GM19023 (cell line): ENCODE results near the gene GDF11.

Experiments used
- ATAC-seq: cut with Tn5 transposase; IDR thresholded peaks from one replicate; pipeline ENCODE4 v1.9.1; 2021; ENCODE audit warnings: mild to moderate bottlenecking, moderate library complexity; ENCODE audit not compliant: unreplicated experiment

GDF11 gene

DNA sequence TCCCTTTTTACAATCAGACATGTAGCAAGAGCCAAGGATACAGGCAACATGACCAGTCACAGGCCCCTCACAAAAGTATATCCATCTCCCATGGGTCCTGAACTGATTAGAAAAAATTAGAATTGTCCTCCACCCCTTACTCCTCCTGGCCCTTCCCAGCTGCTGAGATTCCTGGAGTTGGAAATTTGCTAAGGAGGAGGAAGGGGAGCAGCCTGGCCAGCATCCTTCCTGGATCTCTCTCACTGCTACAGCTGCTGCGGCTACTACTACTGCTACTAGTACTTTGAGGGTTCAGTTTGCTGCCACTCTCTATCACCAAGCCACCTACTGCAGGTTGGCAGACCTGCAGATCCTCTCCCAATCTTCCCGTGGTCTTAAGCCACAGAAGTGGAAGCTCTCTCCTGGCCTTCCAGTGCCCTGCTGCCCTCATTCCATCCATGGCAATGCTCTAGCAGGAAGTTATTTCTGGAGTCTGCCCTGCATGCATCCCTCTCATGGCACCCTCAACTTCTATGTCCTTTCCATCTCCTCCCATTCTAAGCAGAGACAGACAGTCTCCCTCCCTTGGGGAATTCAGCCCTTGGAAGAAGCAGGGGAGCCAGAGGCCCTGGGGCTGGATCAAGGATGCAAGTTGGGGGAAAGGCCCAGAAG is 36.2 kb upstream of the GDF11 start:
- ATAC-seq, result no peak

DNA sequence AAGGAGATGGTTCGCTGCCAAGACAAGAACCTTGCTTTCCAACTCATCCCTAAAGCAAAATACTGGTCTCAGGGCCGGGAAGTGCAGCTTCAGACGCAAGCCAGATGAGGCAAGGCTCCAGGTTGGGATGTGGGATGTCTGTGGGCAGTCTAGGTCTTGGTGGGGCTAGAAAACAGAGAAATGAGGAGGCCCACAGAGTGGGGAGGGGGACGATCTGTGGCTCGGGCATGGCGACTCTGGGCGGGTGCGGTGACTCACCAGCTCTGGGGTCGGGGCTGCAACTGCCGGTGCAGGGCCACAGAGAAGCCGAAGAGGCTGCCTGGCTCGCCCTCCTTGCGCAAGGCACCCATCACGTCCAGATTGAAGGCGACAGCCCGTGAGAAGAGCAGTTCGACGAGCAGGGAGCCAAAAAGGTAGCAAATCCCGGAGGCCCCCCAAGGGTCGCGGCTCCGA is 35.7 kb upstream of the GDF11 start:
- no peak for ATAC-seq

DNA sequence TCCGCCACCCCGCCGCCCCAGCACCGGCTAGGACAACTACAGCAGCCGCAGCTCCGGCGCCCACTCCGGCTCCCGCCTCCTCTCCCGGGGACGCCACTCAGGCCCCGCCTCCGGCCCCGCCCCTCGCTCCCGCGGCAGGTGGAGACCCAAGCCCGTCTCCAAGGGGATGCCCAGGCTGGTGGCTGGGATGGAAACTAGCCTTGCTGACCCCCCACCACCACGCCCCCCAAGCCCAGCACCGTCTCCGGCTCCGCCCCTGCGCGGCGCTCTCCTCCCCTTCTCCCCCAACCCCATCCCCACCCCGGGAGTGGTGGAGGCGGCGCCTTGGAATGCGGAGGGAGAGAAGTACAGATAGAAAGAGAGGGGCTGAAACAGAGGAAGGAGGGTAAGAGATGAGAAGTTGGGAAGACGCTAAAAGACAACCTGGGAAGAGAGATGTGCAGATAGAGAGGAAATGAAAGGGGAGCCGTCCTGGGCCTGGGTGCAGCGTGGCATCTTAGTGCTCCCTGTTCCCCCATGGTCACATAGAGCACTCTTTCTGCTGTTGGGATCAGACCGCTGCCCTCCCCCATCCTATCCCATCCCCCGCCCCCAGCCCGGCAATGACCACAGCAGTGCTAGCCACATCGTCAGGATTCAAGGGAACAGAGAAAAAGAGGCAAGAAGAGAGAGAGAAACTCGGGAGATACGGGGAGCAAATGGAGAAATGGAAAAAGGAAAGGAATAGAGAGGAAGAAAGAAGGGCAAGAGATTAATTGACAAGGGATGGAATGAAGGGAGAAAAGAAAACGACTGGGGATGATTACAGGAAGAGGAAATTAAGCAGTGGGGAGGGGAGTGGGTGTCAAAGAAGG is 34.9 kb upstream of the GDF11 start, which contains the start of gene ITGA7:
Gene ITGA7, minus strand, starts transcription at position 64 of the 854 bp plus-strand sequence. CDS start 222 bp downstream, outside the sequence.
- ATAC-seq, result peak; percentile 75

DNA sequence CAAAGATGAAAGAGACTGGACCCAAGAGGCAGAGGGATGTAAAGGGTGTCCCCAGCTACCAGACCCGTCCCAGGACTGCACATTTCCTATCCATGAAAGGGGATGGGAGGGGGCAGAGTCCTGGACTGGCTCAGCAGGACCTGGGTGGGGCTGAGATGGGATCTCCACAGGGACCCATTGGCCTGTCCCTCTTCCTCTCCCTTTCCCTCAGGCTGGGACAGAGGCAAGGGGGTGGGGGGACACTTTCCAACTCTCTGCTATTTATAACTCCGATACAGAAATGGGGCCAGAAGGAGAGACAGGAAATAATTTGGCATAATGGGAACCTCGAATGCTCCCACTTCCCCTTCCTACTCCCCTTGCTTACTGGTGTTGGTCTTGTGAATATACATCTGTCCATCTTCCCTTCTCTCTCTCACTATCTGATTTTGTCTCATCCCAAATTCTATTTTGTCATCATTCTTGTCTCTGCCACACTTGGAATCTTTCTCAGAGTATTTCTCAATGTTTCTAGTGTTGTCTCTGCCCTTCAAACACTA is 34.2 kb upstream of the GDF11 start:
- no peak for ATAC-seq

DNA sequence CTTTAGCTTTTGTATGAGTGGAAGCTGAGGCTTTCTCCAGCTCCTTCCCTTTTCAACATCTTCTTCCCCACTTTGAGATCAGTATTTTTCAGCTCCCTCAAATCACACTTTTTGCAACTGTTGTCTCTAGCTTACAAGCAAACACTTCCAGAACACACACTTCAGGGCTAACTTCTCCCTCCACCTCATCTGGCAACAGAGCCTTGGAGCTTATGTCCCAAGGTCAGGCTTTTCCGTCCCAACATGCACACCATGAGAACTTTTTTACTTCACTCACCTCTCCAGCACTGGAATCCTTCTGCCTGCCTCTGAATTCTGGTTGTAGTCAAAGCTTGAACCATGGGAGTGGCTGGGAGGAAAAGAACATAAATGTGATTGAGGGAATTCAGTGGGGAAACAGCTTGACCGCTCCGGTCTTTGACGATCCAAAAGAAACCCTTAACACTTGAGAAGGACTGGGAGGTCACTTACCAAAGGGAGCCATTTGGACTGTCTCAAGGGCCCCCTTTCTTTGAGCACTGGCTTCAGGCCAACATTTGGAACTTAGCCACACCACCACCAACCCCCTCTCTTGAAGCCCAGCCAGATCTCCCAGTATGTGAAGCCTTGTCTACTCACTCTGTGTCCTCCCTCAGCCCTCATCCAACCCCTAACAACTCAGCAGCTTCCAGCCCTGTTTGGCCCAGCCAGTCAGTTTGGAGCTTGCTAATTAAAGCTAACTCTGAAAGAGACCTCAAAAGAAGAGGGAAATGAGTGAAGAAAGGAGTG is 31.0 kb upstream of the GDF11 start:
- no peak for ATAC-seq

DNA sequence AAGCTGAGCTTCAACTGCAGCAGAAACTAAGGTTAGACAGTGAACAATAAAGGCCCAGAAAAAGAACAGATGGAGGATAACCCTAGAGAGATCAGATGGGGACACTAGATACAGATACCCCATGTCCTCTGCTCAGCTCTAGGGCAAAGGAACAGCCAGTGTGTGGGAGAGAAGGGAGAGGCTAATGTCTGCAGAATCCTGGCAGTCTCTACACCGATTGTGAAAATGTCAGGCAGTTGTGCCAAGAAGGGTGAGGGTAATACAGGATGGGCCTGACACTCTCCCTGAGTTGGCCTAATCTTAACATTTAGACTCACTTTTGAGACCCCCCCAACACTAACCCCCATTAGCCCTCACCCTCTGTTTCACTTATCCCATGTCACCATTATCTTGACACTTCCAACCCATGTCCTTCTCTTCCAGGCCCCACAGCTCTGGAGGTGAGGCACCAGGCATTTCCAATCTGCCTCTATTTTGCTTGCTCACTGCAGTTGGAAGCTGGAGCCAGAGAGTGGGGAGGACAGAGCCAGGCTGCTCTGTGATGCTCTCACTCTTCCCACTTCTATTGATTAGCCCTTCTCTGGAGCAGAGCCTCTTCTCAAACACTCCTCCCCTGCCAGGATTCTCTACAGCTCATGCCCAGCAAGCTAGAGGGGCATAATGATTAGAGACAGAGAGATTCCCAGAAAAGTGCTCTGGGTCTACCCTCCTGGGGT is 30.1 kb upstream of the GDF11 start:
- ATAC-seq, result no peak

DNA sequence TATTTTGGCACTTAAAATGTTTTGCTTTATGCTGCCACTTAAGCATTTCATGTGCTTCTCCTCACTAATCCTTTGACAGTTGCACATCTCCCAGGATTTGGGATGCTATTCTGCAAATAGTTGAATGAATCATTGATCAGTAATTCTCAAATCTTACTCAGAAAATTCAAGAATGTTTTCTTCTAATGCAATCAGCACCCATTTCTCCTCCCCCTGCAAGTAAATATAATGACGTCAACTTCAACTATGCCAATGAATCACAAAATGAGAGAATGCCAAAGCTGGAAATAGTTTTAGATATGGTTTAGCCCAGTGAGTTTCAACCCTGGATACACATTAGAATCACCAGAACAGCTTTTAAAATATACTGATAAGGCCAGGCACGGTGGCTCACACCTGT is 29.2 kb upstream of the GDF11 start:
- ATAC-seq, result no peak

DNA sequence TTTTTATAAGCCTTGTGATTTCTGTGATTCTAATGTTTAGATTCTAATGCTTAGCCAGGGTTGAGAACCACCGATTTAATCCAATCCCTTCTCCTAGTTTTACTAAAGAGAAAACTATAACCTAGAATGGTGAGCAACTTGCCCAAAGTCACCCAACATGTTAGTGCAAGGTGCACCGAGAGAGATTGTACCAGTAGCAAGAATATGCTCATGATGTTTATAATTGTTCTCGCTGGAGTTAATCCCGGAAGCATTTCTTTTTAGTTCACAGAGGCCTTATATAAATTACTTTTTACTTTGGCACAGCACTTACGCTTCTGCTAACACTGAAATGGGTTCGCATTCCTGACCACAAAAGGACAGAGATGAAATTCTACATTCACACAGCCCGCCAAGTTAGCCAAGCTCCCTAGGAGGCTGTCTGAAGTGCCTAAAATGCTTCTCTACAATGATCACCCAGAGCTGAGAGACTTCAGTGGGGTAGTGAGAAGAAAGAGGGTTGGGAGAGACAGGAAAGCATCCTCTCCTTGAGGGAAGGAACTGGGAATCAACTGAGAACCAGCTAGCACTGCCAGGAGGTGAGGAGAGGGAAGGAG is 27.7 kb upstream of the GDF11 start:
- no peak for ATAC-seq

DNA sequence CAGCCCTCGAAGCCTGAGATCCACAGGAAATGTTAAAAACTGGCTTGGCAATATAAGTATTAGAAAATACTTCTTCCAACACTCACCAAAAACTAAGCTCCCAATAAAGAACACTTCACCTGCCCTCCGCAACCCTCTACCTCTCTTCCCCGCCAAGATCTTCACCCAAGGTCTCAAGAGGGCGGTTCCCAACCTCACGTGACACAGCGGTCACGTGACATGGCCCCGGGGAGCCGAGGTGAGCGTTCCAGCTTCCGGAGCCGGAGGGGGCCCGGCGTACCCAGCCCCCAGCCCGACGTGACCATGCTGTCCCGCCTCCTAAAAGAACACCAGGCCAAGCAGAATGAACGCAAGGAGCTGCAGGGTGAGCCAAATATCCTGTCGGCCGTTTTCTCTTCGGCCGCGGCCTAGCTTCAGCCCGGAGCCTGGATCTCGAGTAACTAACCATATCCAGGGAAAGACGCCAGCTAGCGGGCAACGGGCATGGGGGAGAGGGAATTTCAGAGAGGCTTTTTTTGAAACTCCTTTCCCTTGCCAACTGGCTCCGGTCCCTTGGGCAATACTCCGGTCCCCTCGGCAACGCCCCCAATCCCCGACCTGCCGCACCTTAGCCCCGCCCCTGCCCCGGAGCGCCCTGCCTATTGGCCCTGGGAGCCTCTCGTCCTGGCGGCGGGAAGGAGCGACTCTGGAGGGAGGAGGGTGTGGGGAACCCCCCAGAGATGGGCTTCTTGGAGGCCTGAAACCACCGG is 26.9 kb upstream of the GDF11 start, which contains the start of gene BLOC1S1:
Gene BLOC1S1, plus strand, starts transcription at position 214 of the 749 bp plus-strand sequence. Its CDS starts 6 bp downstream, at position 220.
- peak; percentile 95 for ATAC-seq

DNA sequence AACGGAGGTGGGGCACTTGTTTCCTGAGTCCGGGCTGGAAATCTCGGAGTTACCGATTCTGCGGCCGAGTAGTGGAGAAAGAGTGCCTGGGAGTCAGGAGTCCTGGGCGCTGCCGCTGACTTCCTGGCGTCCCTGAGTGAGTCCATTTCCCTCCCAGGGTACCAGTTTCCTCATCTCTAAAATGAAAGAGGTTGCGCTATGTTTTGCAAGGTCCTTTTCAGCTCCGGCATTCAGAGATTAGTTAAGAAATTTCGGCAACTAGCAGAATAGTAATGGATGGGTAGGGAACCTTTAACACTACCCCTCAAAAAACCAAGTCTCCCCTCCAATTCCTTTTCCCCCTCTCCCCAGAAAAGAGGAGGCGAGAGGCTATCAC is 26.4 kb upstream of the GDF11 start:
- ATAC-seq, result no peak

DNA sequence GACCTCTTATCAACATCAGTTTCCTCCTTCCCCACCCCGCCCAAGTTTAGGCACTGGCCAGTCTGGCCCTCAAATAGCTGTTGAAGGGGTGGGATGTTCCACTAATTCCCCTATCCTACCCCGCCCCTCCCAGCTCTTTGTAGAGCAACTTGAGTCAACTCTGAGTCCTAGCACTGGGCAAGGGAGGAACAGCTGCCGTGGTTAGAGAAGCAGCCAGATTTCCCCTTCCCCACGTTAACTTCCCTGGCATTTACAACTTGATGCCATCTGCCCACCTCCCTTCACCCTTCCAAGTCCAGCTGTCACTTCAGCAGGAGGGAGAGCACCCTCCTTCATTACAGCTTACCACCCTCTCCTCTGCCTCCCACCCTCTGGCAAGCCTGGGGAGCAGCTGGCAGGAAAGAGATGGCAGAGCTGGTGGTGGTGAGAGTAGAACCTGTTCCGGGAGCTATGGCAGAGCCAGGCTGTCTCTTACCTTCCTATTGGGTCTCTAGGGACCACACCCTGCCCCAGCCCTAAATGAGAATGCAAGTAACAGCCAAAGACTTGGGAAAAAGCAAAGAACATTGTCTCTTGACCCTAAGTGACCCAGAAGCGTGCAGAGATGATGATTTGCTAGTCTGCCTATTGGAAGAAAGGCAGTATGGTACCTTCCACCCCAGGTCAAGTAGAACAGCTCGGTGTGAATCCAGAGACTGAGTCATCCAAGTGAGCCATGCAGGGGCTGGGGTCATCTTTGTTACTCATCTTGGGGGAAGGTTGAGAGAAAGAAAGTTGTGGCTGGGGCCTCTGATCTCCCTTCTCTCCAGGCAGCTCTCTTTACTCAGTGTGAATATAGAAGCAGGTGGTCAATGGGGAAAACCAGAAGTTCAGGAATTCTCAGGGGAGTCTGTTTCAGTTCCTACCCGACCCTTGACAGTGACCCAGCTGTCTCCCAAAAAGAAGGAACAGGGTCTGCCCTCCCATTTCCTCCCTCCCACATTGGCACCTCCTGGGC is 25.6 kb upstream of the GDF11 start:
- no peak for ATAC-seq

DNA sequence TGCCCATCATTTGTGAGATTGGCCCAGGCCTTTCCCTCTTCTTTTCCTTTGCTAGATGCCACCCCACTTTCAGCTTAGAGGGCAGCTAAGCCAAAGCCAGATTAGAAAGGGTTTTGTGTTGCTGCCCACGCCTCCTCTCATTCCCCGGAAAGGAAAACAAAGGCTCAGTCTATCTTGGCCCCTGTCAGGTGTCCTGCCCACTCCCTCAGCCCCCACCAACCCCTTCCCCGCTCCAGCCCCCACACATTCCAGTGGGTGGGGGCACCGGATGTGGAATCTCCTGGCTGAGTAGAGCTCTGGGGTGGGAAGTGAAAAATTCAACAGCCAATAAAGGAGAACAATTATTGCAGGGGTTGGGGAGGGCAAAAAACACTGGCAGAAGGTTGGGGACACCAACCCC is 24.9 kb upstream of the GDF11 start:
- ATAC-seq, result no peak

DNA sequence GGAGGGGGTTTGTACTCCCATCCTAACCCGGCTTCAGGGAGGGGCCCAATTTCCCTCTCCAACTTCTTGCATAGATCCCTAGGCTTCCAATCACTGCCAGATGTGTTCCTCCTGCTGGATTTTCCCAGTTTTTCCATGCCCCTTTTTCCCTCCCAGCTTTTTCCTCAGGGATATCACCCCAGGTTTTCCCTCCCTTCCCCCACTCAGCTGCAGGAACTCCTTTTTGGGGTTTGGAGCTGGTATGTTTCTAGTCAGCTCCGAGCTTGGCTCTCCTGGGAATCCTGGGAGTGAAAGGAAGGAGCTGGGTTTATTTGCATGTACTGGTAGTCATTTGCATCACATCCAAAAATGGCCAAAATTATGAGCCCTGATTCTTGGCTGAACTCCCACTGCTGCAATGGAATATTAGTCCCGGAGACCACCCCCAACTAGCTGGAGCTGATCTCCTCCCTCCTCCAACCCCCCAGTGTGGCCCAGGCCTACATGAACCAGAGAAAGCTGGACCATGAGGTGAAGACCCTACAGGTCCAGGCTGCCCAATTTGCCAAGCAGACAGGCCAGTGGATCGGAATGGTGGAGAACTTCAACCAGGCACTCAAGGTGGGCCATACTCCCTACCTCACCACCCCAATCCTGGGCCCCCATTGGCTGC is 24.2 kb upstream of the GDF11 start:
- ATAC-seq, result no peak

DNA sequence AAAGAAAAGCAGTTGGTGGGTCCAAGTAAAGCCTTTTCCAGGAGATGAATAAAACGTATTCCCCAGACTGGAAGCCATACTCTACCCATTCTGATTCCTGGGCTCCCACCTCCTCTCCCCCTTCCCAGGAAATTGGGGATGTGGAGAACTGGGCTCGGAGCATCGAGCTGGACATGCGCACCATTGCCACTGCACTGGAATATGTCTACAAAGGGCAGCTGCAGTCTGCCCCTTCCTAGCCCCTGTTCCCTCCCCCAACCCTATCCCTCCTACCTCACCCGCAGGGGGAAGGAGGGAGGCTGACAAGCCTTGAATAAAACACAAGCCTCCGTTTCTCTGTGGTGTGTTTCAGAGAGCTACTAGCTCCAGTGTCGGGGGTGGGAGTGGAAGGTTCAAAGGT is 23.6 kb upstream of the GDF11 start:
- no peak for ATAC-seq

DNA sequence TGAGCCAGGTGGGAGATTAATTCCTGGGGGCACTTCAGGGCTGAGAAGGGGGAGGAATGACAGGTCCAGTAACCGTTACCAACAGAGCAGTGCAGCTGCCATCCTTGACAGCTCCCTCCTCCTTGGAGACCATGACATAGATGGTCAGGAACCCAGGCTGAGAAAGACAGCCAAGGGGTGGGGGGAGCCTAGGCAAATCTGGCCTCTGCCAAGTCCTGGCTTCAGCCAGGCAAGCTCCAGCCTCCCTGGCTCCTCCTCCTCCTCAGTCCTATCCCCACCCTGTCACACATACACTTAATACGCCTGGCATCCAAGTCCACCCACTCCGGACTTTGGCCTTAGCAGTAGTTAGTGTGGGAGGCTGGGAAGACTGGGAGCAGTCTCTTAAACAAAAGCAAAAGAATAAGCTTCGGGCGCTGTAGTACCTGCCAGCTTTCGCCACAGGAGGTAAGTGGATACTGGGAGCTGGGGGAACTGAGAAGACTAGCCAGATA is 22.8 kb upstream of the GDF11 start, which contains the start of gene RDH5:
Gene RDH5, plus strand, starts transcription at position 323 of the 494 bp plus-strand sequence. CDS start 792 bp downstream, outside the sequence.
- no peak for ATAC-seq

DNA sequence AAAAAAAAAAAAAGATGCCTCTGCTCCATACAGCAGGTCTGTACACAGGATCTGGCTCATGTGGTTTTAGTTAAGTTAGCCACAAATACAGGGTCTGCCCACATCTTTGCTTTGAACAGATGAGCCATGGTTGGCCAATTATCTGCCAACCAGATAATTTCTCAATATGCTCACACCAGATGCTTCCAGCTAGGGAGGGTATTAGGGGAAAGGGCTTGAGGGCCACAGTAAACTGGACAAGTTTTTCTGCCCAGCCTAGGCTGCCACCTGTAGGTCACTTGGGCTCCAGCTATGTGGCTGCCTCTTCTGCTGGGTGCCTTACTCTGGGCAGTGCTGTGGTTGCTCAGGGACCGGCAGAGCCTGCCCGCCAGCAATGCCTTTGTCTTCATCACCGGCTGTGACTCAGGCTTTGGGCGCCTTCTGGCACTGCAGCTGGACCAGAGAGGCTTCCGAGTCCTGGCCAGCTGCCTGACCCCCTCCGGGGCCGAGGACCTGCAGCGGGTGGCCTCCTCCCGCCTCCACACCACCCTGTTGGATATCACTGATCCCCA is 22.0 kb upstream of the GDF11 start:
- no peak for ATAC-seq

DNA sequence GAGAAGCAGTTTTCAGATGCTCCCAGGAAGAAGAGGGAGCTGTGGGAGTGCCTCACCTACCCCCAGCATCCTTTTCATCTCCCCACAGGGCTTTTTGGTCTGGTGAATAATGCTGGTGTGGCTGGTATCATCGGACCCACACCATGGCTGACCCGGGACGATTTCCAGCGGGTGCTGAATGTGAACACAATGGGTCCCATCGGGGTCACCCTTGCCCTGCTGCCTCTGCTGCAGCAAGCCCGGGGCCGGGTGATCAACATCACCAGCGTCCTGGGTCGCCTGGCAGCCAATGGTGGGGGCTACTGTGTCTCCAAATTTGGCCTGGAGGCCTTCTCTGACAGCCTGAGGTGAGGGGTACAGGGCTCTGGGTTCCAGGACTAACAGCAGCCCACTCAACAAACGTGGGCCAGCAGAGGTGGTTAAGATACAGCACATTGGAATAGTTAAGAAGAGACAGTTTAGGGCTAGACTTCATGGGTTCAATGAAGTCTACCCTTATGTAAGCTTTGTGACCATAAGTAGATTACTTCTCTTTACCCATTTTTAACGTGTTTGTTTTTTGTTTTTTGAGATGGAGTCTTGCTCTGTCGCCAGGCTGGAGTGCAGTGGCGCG is 21.2 kb upstream of the GDF11 start:
- no peak for ATAC-seq
